ENCODE results near the gene ELMOD3.
A peak's percentile ranks its signal among the peaks of the same experiment; 100 is the strongest.

ELMOD3 gene

DNA sequence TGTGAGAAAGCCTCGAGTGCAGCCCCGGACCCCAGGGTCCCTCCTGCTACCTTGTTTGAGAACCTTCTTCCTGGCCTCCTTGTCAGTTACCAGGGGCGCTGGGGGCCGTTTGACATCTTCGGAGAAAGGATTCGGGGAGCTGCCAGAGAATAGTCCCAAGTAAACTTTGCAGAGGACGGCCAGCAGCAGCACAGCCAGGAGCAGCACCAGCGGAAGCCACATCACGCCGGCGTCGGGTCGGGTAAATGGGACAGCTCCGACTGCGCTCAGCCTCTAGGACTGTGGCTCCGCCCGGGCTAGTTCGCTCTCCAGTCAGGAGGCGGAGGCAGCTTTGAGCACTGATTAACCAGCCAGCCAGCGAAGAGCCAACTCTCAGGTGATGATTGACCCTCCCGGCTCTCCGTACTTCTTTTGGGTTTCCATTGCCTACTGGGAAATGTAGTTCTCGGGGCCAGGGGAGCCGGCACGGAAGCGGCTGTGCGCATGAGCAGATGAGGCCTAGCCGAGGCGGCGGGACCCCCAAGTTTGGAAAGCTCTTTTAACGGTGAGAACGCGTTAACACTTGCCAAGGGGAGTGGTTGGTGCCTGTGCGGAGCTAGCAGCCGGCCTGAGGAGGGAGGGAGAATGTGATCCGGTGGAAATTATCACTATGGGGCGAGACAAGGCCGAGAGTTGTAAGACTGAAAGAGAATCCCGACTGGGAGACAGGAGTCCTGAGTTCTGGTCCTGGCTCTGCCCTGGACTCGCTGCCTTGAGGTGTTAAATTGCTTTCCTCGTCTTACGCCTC is at the start of gene ELMOD3, which contains the start of gene RETSAT:
ELMOD3 (plus strand) TSS at position 484 of the 787 bp plus-strand sequence. CDS start 2,430 bp downstream, outside the sequence.
RETSAT (minus strand) TSS at position 243 of the 787 bp plus-strand sequence; CDS start at position 222, 21 bp downstream.
- no peak for TF ChIP-seq CTCF (IDR thresholded peaks at IDR 0.05; ENCODE audit: extremely low read depth, insufficient read depth, missing control alignments)
- in situ Hi-C loops (cut with MboI; ENCODE audit: low pct_unique_long_range_greater_than_20kb, low sequenced_read_pairs, unreplicated experiment) = no loop called here
- DNase-seq (ENCODE audit: low spot score) = peak; percentile 95

DNA sequence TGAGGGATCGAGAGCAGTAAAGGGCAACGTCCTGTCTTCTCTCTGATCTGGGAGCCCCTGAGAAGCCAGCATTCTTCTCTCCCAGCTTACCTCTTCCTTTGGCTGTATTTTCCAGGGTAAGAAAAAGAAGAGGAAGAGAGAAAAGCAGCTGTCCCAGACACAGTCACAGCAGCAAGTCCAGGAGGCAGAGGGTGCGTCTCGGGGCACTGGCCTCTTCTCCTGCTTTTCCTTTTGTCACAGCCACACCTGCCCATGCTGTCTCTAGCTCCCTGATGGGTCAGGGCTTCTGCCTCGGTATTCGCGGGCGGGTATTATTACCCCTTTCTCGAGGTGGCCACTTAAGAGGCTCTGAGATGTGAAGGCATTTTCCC is 47.1 kb upstream of the ELMOD3 start:
- in situ Hi-C loops (cut with MboI; ENCODE audit: low pct_unique_long_range_greater_than_20kb, low sequenced_read_pairs, unreplicated experiment) = no loop called here
- TF ChIP-seq CTCF (IDR thresholded peaks at IDR 0.05; ENCODE audit: extremely low read depth, insufficient read depth, missing control alignments) = no peak
- DNase-seq (ENCODE audit: low spot score) = no peak

GRCh38 chr2:85308201-85308600 is 46.4 kb upstream of the ELMOD3 start:
- in situ Hi-C loops (cut with MboI; ENCODE audit: low pct_unique_long_range_greater_than_20kb, low sequenced_read_pairs, unreplicated experiment) = no loop called here
- no peak for DNase-seq (ENCODE audit: low spot score)
- TF ChIP-seq CTCF (IDR thresholded peaks at IDR 0.05; ENCODE audit: extremely low read depth, insufficient read depth, missing control alignments) = no peak

GRCh38 chr2:85308896-85309555 is 45.5 kb upstream of the ELMOD3 start:
- TF ChIP-seq CTCF (IDR thresholded peaks at IDR 0.05; ENCODE audit: extremely low read depth, insufficient read depth, missing control alignments) = no peak
- DNase-seq (ENCODE audit: low spot score) = no peak
- in situ Hi-C loops (cut with MboI; ENCODE audit: low pct_unique_long_range_greater_than_20kb, low sequenced_read_pairs, unreplicated experiment) = no loop called here

DNA sequence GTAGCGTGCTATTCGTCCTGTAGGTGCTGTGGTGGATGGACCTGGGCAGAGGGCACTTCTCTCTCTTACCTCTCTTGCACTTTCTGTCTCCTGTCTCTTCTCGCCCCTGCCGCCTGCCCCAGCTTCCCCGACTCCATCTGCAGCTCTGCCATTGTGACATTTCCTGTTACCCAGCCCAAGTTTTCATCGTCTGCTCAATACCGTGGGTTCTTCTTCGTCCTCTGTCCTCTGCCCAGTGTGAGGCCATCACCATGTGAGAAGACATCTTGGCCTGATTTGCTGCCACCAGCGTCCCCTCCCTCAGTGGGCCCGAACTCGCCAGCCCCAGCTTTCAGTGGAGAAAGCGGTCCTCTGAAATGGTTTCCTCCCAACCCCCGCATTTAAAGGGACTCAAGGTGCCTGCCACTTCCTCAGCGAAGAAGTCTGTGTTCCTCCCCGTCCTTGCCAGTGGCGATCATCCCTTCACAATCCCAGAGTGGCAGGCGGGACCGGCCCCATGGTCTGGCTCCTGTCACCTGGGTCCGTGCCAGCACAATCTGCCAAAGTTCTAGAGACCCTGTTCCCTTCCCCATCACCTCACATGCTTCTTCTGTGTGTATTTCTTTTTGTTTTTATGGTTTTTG is 44.8 kb upstream of the ELMOD3 start:
- in situ Hi-C loops (cut with MboI; ENCODE audit: low pct_unique_long_range_greater_than_20kb, low sequenced_read_pairs, unreplicated experiment) = no loop called here
- DNase-seq (ENCODE audit: low spot score) = no peak
- TF ChIP-seq CTCF (IDR thresholded peaks at IDR 0.05; ENCODE audit: extremely low read depth, insufficient read depth, missing control alignments) = no peak

GRCh38 chr2:85310330-85310729 is 44.2 kb upstream of the ELMOD3 start:
- TF ChIP-seq CTCF (IDR thresholded peaks at IDR 0.05; ENCODE audit: extremely low read depth, insufficient read depth, missing control alignments) = no peak
- DNase-seq (ENCODE audit: low spot score) = no peak
- in situ Hi-C loops (cut with MboI; ENCODE audit: low pct_unique_long_range_greater_than_20kb, low sequenced_read_pairs, unreplicated experiment) = no loop called here

Measured in GM13977 (cell line).